Stimulated activated naive B cell treated with anti-CD40 and anti-IgM and Interleukin-4, amounts not matched to agents 10 μg/mL and 1 μg/mL and 100 μg/mL, for 72 hours (primary cell): ENCODE measurements around the gene BSDC1.
A peak's percentile ranks its signal among the peaks of the same experiment; 100 is the strongest.

Experiments
- ATAC-seq, 2 donors: fragments of 150-1000 bp; cut with Tn5 transposase; replicated peaks; 2 replicates each; pipeline ENCODE4 v1.10.0; 2021; ENCODE audit warnings: moderate library complexity in 1 of 2
- DNase-seq: peaks from one replicate; pipeline ENCODE4 v3.0.0; 2021
- H3K27ac Mint-ChIP-seq: one replicate; pipeline ENCODE4 v1.8.0; 2022; ENCODE audit warnings: mild to moderate bottlenecking, mixed read lengths
- H3K27me3 Mint-ChIP-seq, 2 donors: one replicate each; pipeline ENCODE4 v1.8.0; 2022; ENCODE audit warnings: mixed read lengths in 2 of 2
- H3K36me3 Mint-ChIP-seq, 2 donors: one replicate each; pipeline ENCODE4 v1.8.0; 2022; ENCODE audit warnings: mixed read lengths in 2 of 2, mild to moderate bottlenecking in 1 of 2
- H3K4me1 Mint-ChIP-seq, 2 donors: one replicate each; pipeline ENCODE4 v1.8.0; 2022; ENCODE audit warnings: mixed read lengths in 2 of 2, mild to moderate bottlenecking in 1 of 2
- H3K4me3 Mint-ChIP-seq, 2 donors: one replicate each; pipeline ENCODE4 v1.8.0; 2022; ENCODE audit warnings: mild to moderate bottlenecking in 2 of 2, mixed read lengths in 2 of 2, moderate library complexity in 1 of 2
- H3K9me3 Mint-ChIP-seq, 2 donors: one replicate each; pipeline ENCODE4 v1.8.0; 2022; ENCODE audit warnings: mixed read lengths in 2 of 2, mild to moderate bottlenecking in 1 of 2

Gene BSDC1

DNA sequence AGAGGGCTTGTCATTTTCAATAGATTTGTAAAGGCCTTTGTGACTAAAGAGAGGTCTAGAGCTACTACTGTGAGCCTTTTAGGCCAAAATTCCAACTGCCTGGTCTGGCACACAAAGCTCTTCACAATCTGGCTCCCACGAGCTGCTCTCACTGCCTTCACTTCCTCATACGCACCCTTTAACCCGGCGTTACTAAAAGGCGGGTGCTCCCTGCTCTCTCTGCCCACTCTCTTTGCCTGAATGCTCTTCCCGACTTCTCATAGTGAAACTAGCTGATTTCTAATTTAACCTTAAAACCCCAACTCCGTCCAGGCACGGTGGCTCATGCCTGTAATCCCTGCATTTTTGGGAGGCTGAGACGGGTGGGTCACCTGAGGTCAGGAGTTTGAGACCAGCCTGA, 14.2 kb downstream of the BSDC1 start:
- Mint-ChIP-seq H3K9me3 (no peaks in the 10 kb centered on the region), H3K36me3 (peaks cover 43 to 53% of the 10 kb centered on the region in 2 donors), H3K27me3 (no peaks in the 10 kb centered on the region), H3K27ac (no peak overlapping the region), H3K4me3 (no peak overlapping the region), H3K4me1 (peaks cover 0 to 5% of the 10 kb centered on the region in 2 donors)
- DNase-seq (no peak), ATAC-seq (no peak)

DNA sequence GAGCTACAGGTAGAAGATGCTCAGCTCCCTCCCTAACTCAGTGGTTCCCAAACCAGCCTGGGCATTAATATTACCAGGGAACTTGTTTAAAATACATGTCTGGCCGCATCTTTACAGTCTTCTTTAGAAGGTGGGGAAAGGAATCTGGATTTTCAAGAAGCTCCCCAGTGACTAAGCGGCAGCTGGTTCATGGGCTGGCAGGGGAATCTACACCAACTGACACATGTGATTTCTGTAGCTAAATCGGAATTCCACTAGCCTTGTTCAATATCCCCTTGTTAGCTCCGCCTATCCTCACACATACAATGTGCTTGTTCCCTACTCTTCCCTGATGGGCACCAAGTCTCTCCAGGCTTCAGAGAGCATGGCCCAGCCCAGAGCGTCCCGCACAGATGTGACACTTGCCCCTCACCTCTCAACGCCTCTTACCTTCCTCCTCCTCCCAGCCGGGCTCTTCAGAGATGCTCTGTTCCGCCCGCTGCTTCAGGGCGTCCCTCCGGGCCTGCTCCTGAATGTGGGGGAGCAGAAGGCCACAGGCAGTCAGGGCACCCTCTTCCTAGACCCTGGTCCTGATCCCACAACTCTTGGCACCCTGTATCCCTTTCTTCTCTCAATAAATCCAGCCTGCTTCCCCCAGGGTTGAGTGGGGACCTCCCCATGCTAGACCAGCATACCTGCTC, 16.6 kb downstream of the BSDC1 start:
- Mint-ChIP-seq H3K4me1 (peaks cover 17 to 18% of the 10 kb centered on the region in 2 donors), H3K27ac (no peak overlapping the region), H3K4me3 (no peak overlapping the region), H3K36me3 (peaks cover 48 to 68% of the 10 kb centered on the region in 2 donors), H3K27me3 (no peaks in the 10 kb centered on the region), H3K9me3 (no peaks in the 10 kb centered on the region)
- DNase-seq: no peak
- no peak for ATAC-seq

DNA sequence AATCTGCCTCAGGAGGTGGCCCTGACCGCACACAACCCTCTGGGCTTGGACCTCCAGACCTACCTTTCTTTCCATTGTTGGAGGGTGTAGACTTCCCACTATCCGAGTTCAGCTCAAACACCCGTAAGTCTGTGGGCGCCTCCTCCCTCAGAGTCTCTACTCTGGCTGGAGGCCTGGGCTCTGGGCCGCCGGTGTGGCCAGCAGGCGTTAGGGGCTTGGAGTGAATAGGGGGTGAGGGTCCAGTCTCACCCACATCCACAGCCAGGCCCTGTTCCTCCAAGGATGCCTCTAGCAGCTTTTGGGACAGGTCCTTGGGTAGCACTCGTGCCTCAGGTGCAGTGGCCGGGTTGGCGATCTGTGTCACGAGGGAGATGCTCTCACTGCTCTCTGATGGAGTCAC, 18.0 kb downstream of the BSDC1 start:
- no peak for DNase-seq
- ATAC-seq: no peak
- Mint-ChIP-seq H3K9me3 (no peaks in the 10 kb centered on the region), H3K27ac (no peak overlapping the region), H3K4me3 (no peak overlapping the region), H3K4me1 (peaks cover 29 to 30% of the 10 kb centered on the region in 2 donors), H3K27me3 (no peaks in the 10 kb centered on the region), H3K36me3 (peaks cover 48 to 72% of the 10 kb centered on the region in 2 donors)

DNA sequence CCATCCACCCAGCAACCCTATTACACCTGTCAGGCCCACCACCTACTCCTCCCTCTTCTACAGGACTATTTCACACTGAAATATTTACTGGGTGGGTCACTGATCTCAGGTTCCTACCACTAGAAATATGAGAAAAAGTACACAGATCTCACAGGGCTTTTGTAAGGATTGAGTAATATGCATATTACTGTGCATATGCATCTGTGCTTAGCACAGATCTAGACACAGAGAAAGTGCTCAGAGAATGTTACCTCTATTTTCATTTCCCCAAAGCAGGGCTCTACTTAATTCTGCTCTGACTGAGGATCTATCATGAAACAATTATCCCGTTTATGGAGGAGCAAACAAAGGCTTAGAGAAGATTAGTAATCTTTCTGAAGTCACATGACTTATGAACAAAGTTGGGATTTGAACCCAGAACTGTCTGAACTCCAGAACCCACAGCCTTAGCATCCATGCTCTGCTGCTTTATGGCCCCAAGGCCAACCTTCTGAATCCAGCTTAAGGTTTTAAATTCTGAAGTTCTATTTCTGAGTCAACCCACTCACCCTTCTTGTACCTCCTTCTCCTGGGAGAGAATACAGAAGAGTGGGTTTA, 20.1 kb downstream of the BSDC1 start:
- no peaks in the 10 kb centered on the region for H3K9me3 Mint-ChIP-seq
- H3K27me3 Mint-ChIP-seq: no peaks in the 10 kb centered on the region
- peaks cover 39 to 61% of the 10 kb centered on the region in 2 donors for H3K36me3 Mint-ChIP-seq
- ATAC-seq (peak; percentile 40 to 53), DNase-seq (no peak)
- peak overlapping the region; percentile 81 for H3K27ac Mint-ChIP-seq
- H3K4me1 Mint-ChIP-seq: peaks cover 26 to 29% of the 10 kb centered on the region in 2 donors
- no peak overlapping the region for H3K4me3 Mint-ChIP-seq

DNA sequence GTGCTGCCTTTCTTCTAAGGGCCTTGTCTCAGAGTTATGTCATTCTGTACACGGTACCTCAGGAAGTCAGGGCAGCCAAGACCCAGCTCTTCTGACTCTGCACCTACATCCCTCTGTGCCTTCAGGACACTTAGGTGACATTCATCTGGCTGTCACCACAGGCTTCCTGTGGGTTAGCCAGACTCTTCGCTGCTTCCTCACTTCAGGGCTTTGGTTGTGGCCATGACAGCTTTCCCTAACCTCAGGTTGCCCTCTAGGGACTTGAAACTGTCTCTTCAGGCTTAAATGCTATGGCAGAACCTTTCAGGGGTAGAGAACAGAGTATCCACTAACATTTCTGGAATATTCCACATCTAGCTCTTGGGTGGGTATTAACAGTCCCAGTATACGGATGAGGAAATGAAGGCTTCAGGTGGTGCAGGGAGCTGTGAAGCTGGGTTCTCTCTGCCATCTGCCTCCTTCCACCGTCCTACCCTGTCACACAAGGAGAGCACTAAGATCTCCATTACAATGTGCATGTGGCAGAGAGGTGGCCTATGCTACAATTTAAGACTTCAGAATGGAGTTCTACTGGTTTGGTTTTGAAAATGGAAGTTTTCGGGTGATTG, 22.0 kb downstream of the BSDC1 start:
- peak overlapping the region; percentile 56 for H3K27ac Mint-ChIP-seq
- ATAC-seq: peak; percentile 87 to 92
- peaks cover 35 to 55% of the 10 kb centered on the region in 2 donors for H3K36me3 Mint-ChIP-seq
- H3K27me3 Mint-ChIP-seq: no peaks in the 10 kb centered on the region
- H3K9me3 Mint-ChIP-seq: no peaks in the 10 kb centered on the region
- peaks cover 26 to 29% of the 10 kb centered on the region in 2 donors for H3K4me1 Mint-ChIP-seq
- no peak overlapping the region for H3K4me3 Mint-ChIP-seq
- DNase-seq: peak; percentile 38

DNA sequence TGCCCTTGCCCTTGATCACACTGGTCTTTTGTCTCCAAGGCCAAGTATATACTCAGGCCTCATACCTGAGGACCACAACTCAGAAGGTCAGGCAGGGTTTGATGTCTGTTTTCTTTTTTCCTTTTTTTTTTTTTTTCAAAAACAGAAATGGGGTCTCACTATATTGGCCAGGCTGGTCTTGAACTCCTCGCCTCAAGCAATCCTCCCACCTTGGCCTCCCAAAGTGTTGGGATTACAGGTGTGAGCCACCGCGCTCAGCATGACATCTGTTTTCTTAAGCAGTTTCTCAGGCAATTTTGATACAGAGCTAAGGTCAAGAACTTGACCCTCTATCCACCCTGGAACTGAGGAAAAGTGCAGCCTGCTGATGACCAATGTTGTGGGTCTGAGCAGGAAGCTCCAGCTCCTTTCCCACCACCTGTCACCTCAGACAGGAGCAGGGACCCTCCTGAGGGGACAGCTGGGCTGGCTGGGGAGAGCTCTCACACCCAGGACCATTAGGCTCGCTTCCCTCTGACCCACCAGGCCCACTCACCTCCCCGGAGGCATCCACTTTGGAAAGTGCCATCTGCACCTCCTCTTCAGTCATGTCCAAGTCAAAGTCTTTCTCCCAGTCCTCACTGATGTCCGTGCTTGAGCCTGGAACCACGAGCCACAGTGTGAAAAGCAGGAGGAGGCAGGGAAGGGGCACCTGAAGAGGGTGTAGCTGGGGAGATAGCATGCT, 26.2 kb downstream of the BSDC1 start:
- DNase-seq (no peak), ATAC-seq (no peak)
- Mint-ChIP-seq H3K9me3 (no peaks in the 10 kb centered on the region), H3K27ac (no peak overlapping the region), H3K27me3 (no peaks in the 10 kb centered on the region), H3K4me1 (peaks cover 14 to 17% of the 10 kb centered on the region in 2 donors), H3K4me3 (no peak overlapping the region), H3K36me3 (peaks cover 23 to 55% of the 10 kb centered on the region in 2 donors)

DNA sequence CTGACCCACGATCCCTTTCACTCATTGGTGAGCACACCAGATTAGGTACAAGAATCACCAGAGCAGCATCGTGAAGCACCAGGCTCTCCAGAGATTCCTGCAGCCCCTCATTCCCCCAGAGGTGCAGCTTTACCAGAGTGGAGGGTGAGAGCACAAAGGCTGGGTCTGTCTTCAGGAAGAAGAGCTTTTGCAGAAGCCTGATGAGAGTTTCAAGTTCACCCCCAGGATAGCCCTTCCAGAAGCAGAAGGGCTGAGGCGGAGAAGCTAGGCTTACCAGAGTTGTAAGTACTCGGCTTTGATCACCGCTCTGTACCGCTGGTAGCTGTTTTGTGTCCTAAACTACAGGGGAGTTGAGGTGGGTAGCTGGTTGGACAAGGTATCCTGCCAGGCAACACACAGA, 28.8 kb downstream of the BSDC1 start:
- Mint-ChIP-seq H3K27me3 (peaks cover 0 to 5% of the 10 kb centered on the region in 2 donors), H3K27ac (peak overlapping the region; percentile 68), H3K4me3 (no peak overlapping the region), H3K9me3 (no peaks in the 10 kb centered on the region), H3K36me3 (peaks cover 27 to 53% of the 10 kb centered on the region in 2 donors), H3K4me1 (peaks cover 11 to 24% of the 10 kb centered on the region in 2 donors)
- no peak for ATAC-seq
- no peak for DNase-seq

DNA sequence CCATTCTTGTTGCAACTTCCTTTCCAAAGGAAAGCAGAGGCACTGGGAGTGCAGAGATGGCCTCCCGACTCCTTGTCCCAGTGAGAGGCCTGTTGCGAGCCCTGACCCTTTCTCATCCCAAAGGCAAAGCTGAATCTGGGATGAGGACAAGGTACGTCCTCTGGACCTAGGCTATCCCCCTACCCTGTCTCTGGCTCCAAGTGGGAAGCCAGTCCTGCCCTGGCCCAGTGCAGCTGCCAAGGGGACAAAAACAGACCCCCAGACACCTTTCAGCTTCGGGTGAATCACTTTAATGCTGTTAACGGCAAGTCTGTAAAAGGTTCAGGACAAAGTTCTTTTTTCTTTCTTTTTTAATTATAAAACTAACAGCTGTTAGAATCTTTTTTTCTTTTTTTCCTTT, 29.4 kb downstream of the BSDC1 start:
- H3K9me3 Mint-ChIP-seq: no peaks in the 10 kb centered on the region
- DNase-seq: no peak
- H3K27ac Mint-ChIP-seq: no peak overlapping the region
- peaks cover 0 to 5% of the 10 kb centered on the region in 2 donors for H3K27me3 Mint-ChIP-seq
- peaks cover 13 to 30% of the 10 kb centered on the region in 2 donors for H3K4me1 Mint-ChIP-seq
- ATAC-seq: no peak
- H3K4me3 Mint-ChIP-seq: no peak overlapping the region
- peaks cover 27 to 53% of the 10 kb centered on the region in 2 donors for H3K36me3 Mint-ChIP-seq

DNA sequence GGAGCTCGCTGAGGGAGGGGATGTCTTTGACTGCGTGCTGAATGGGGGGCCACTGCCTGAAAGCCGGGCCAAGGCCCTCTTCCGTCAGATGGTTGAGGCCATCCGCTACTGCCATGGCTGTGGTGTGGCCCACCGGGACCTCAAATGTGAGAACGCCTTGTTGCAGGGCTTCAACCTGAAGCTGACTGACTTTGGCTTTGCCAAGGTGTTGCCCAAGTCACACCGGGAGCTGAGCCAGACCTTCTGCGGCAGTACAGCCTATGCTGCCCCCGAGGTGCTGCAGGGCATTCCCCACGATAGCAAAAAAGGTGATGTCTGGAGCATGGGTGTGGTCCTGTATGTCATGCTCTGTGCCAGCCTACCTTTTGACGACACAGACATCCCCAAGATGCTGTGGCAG, 30.5 kb downstream of the BSDC1 start:
- Mint-ChIP-seq H3K9me3 (no peaks in the 10 kb centered on the region), H3K27me3 (peaks cover 0 to 5% of the 10 kb centered on the region in 2 donors), H3K4me3 (no peak overlapping the region), H3K27ac (no peak overlapping the region), H3K4me1 (peaks cover 20 to 40% of the 10 kb centered on the region in 2 donors), H3K36me3 (peaks cover 23 to 49% of the 10 kb centered on the region in 2 donors)
- DNase-seq (no peak), ATAC-seq (no peak)

DNA sequence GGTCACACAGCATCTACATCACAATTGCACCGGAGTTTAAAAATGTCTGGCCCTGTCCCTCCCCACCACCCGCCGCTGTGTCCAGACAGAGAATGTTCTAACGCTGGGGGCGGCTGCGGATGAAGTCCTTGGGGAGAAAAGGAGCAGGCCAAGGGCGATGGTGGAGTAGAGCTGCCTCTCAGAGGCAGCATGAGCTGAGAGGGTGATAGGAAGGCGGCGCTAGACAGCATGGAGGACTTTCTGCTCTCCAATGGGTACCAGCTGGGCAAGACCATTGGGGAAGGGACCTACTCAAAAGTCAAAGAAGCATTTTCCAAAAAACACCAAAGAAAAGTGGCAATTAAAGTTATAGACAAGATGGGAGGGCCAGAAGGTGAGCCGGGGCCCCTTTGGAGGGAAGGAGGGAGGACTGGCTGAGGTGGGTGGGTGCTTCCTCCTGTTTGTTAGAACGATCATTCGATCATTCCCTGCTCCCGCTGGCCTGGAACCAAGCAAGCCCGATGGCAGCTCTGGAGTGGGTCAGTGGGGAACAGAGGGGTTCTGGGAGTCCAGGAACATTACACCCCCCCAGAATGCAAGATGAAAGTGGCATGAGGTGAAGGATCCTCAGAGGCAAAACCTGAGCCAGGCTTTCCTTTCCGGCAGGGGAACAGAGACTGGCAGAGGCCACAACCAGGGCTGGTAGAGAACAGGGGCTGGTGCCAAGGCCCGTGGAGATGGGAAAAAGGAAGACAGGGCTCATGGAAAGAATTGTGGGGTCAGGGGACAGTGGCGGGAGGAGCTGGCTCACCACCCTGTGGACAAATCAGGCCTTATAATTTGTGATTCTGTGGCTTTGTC, 31.5 kb downstream of the BSDC1 start, which contains the start of the genes FAM229A and TSSK3:
Gene FAM229A (minus strand): TSS at position 12 of the 840 bp plus-strand sequence. CDS start 394 bp downstream, outside the sequence.
Gene TSSK3 (plus strand): TSS at position 66 of the 840 bp plus-strand sequence. CDS start 163 bp downstream, at position 229.
- DNase-seq (no peak), ATAC-seq (no peak)
- H3K4me3 Mint-ChIP-seq: peak within 1 kb of the TSS; percentile 59 to 73
- peaks cover 20 to 44% of the 10 kb centered on the region in 2 donors for H3K36me3 Mint-ChIP-seq
- H3K9me3 Mint-ChIP-seq: no peaks in the 10 kb centered on the region
- peaks cover 0 to 5% of the 10 kb centered on the region in 2 donors for H3K27me3 Mint-ChIP-seq
- H3K4me1 Mint-ChIP-seq: peaks cover 23 to 48% of the 10 kb centered on the region in 2 donors
- H3K27ac Mint-ChIP-seq: peak within 1 kb of the TSS; percentile 87

DNA sequence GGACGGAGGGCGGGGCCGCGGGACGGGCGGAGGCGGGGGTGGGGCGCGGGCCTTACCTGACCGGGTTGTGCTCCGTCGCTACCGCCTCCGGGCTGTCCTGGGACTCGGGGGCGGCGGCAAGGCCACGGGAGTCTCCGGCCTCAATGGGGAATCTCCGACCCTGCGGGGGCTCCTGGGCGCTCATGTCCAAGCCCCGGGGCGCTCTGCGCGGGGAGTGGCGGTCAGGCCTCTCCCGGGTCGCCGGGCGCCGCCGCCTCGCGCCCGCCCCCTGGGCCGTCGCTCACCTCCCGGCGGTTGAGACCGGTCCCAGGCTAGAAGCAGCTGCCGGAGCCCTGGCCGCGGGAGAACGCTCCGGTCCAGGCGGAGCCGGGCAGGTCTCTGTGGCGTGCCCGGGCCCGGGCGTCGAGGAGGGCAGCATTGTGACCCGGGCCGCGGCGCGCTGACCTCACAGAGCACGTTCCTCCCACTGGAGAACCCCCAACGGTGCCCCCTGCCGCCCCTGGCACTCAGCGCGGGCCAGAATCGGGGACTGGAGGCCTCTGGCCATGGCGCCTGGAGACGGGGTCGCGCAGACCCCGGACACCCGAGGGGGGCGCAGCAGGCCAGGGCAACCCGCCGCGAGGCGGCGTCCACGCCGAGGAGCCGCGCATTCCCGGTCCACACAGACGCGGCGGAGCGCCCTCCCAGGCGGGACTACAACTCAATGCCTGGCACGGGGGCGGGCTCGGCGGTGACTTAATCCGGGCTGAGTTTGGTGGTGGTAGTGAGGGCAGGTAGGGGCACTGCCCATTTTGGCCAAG, 32.4 kb downstream of the BSDC1 start:
- peaks cover 0 to 5% of the 10 kb centered on the region in 2 donors for H3K27me3 Mint-ChIP-seq
- H3K36me3 Mint-ChIP-seq: peaks cover 16 to 40% of the 10 kb centered on the region in 2 donors
- peak overlapping the region; percentile 87 for H3K27ac Mint-ChIP-seq
- peaks cover 26 to 54% of the 10 kb centered on the region in 2 donors for H3K4me1 Mint-ChIP-seq
- ATAC-seq (peak; percentile 46 to 63), DNase-seq (peak; percentile 19)
- H3K4me3 Mint-ChIP-seq: peak overlapping the region; percentile 59 to 73
- no peaks in the 10 kb centered on the region for H3K9me3 Mint-ChIP-seq

DNA sequence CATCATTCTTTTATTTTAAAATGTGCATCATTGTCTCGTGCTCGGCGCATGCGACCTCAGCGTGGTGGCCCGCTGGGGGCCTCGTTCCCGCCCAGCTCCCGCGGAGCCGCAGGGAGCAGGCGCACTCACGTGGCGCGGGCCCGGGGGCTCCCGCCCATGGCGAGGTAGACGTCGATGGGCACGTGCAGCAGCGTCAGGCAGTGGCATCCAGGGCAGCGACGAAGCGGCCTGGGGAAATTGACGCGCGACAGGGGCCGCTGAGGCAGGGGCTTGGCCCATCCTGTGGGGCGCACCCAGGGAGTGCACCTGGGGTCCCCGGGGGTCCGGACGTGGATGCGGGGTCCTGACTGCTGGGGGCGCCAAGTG, 33.0 kb downstream of the BSDC1 start:
- ATAC-seq: no peak
- H3K4me3 Mint-ChIP-seq: peak overlapping the region in 1 of 2 donors; percentile 23

DNA sequence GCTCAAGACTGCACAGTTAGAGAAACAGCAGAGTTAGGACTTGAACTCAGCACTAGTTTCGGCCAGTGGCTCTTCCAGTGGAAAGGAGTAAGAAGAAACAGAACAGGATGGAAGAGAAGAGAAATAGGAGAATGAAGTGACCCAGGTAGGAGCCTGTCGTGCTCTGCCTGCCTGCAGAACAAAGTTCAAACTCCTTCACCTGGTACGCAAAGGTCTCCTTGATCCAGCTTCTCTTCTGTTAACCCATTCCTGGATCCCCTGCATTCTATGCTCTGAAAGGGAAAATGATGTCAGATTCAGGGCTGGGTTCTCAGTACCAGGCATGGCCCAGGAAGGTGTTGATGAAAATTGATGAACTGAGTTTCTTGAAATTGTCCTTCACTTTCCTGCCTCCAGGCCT, 35.8 kb downstream of the BSDC1 start:
- no peaks in the 10 kb centered on the region for H3K9me3 Mint-ChIP-seq
- peaks cover 12 to 27% of the 10 kb centered on the region in 2 donors for H3K36me3 Mint-ChIP-seq
- H3K27ac Mint-ChIP-seq: no peak overlapping the region
- H3K4me3 Mint-ChIP-seq: no peak overlapping the region
- H3K27me3 Mint-ChIP-seq: peaks cover 0 to 5% of the 10 kb centered on the region in 2 donors
- DNase-seq (no peak), ATAC-seq (no peak)
- H3K4me1 Mint-ChIP-seq: peaks cover 34 to 62% of the 10 kb centered on the region in 2 donors

More for the DNA sequence above, 33.0 kb downstream of the BSDC1 start:
- H3K4me1 Mint-ChIP-seq: peaks cover 28 to 54% of the 10 kb centered on the region in 2 donors
- no peaks in the 10 kb centered on the region for H3K9me3 Mint-ChIP-seq
- H3K27ac Mint-ChIP-seq: no peak overlapping the region
- peaks cover 16 to 34% of the 10 kb centered on the region in 2 donors for H3K36me3 Mint-ChIP-seq
- DNase-seq: no peak
- peaks cover 0 to 5% of the 10 kb centered on the region in 2 donors for H3K27me3 Mint-ChIP-seq
